Keratinocyte (primary cell): ENCODE results near the gene USP47. TPM values are rescaled to one million over a fixed set of nuclear protein-coding genes. Genes with fewer than 3 reads are reported as not detected.

Experiments
- DNase-seq: peaks from one replicate; pipeline ENCODE4 v3.0.0-alpha.2; 2011; ENCODE audit warnings: low read depth, missing footprints, low spot score
- FAIRE-seq: peaks from 2 replicates; lab custom pipeline; 2011; peaks lifted over from hg19 to GRCh38; lab: Jason Lieb, UNC
- H2AFZ ChIP-seq: 2 replicates; pipeline ENCODE4 v1.6.0; 2012; ENCODE audit warnings: low read length, control low read depth, inconsistent platforms; ENCODE audit not compliant: control insufficient read depth
- H3K27ac ChIP-seq: 2 replicates; pipeline ENCODE4 v1.5.1; 2011; ENCODE audit warnings: low read length; ENCODE audit not compliant: control insufficient read depth, insufficient read depth
- H3K27me3 ChIP-seq: 3 replicates; pipeline ENCODE4 v1.6.0; 2011; ENCODE audit warnings: low read length; ENCODE audit not compliant: control insufficient read depth, insufficient read depth; ENCODE audit errors: extremely low read depth
- H3K36me3 ChIP-seq, 2 experiments: 2 replicates in 1 of 2; 3 replicates in 1 of 2; pipeline ENCODE4 v1.5.1; 2011; ENCODE audit warnings: low read length in 2 of 2, mild to moderate bottlenecking in 1 of 2; ENCODE audit not compliant: control insufficient read depth in 2 of 2, insufficient read depth in 2 of 2; ENCODE audit errors: extremely low read depth in 1 of 2
- H3K4me1 ChIP-seq: 3 replicates; pipeline ENCODE4 v1.5.1; 2011; ENCODE audit warnings: low read length; ENCODE audit not compliant: control insufficient read depth, insufficient read depth; ENCODE audit errors: extremely low read depth
- H3K4me2 ChIP-seq: 3 replicates; pipeline ENCODE4 v1.6.0; 2011; ENCODE audit warnings: low read depth, low read length; ENCODE audit not compliant: control insufficient read depth, insufficient read depth; ENCODE audit errors: extremely low read depth
- H3K4me3 ChIP-seq, 3 experiments: fragments of 200-600 bp in 1 of 3; sonication (generic) in 1 of 3; 2 replicates in 2 of 3; 3 replicates in 1 of 3; pipeline ENCODE4 v1.5.1; 2011 to 2016; ENCODE audit warnings: low read length in 3 of 3, mild to moderate bottlenecking in 3 of 3, control low read depth in 2 of 3, inconsistent platforms in 1 of 3, low read depth in 1 of 3, mixed read lengths in 1 of 3, mixed run types in 1 of 3, moderate library complexity in 1 of 3; ENCODE audit not compliant: control insufficient read depth in 2 of 3, insufficient read depth in 2 of 3; ENCODE audit errors: extremely low read depth in 1 of 3
- H3K79me2 ChIP-seq: 2 replicates; pipeline ENCODE4 v1.6.0; 2012; ENCODE audit warnings: low read length; ENCODE audit not compliant: control insufficient read depth, insufficient read depth
- H3K9ac ChIP-seq: 3 replicates; pipeline ENCODE4 v1.6.0; 2011; ENCODE audit warnings: low read length; ENCODE audit not compliant: control insufficient read depth, insufficient read depth; ENCODE audit errors: extremely low read depth
- H3K9me1 ChIP-seq: 3 replicates; pipeline ENCODE4 v1.6.0; 2011; ENCODE audit warnings: low read length; ENCODE audit not compliant: control insufficient read depth, insufficient read depth; ENCODE audit errors: extremely low read depth
- H3K9me3 ChIP-seq: 2 replicates; pipeline ENCODE4 v1.5.1; 2012; ENCODE audit warnings: low read depth, low read length; ENCODE audit not compliant: control insufficient read depth
- H4K20me1 ChIP-seq: 3 replicates; pipeline ENCODE4 v1.6.0; 2011; ENCODE audit warnings: low read length; ENCODE audit not compliant: control insufficient read depth, insufficient read depth; ENCODE audit errors: extremely low read depth
- EZH2 ChIP-seq: IDR thresholded peaks from one replicate; pipeline ENCODE4 v1.6.1; 2012; ENCODE audit warnings: inconsistent platforms, mild to moderate bottlenecking, low read length, moderate library complexity
- dilution Hi-C: fragments of 300-500 bp; cut with MboI; formaldehyde crosslinking; loops from one replicate; pipeline ENCODE4 v1.7.0; 2020; ENCODE audit warnings: low sequenced_read_pairs; ENCODE audit not compliant: extremely low pct_ligation_motif_present
- polyA plus RNA-seq, 5 experiments: library from polyadenylated mRNA; depleted of rRNA in 3 of 5; stranded (reverse) in 3 of 5; stranded (forward) in 1 of 5; unstranded in 1 of 5; fragments of >200 nt; gene quantifications; 1 replicate in 1 of 5; 2 replicates in 3 of 5; 3 replicates in 1 of 5; pipeline versions ENCODE4 v1.2.1 to v1.2.3, GENCODE V29; 2011 to 2012; ENCODE audit warnings: missing spikeins in 2 of 5, low read depth in 1 of 5, low replicate concordance in 1 of 5
- TF ChIP-seq, protein P1 (sequence below), 3 experiments: IDR thresholded peaks in 1 of 3; conservative IDR thresholded peaks in 1 of 3; optimal IDR thresholded peaks in 1 of 3; 2 replicates in 2 of 3; 3 replicates in 1 of 3; pipeline versions ENCODE3 to v1.5.1; 2011; ENCODE audit warnings: low read length in 3 of 3, mild to moderate bottlenecking in 3 of 3, moderate library complexity in 2 of 3, control low read depth in 1 of 3, inconsistent platforms in 1 of 3; ENCODE audit not compliant: insufficient read depth in 2 of 3; ENCODE audit errors: extremely low read depth in 1 of 3

The USP47 gene
- polyA plus RNA-seq, 1 donor (not counting 4 experiments of a cell fraction or from before 2014, with no cell fraction given) = 22.4 TPM

DNA sequence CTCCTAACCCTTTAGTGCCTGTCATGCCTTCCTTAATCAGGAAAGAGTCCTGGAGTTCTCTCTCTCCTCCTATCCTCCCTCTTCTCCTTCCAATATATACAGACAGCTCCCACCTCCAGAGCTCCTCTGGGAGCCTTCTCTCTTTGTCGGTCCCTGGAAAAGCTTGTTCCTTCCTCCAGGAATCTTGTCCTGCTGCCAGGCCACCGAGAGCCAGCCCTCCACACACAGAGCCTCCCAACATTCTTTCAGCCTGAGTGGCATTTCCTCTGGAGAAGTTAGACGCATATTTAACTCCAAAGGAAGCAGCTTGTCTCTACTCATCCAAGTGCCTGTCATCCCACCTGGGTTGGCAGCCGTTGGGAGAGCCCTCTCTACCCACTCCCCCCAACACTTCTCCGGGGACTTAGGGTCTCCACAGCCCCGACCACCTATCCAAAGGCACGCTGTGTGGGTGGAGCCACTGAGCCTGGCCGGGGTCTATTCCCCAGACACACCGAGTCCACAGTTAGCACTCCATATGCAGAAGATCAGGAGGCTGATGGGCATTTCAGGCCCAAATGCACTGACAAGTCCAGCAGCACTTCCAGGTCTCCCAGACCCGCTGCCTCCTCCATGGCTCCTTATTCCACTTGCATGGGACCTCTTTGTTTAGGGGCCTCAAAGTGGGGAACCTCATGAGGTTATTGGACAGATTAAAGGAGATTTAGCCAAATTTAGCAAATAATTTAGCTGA is 135.6 kb downstream of the USP47 start:
- Histone ChIP-seq H2AFZ (no peak overlapping the region), H3K9me3 (no peaks in the 10 kb centered on the region), H3K27ac (peak overlapping the region; percentile 61), H3K79me2 (peaks cover 26% of the 10 kb centered on the region), H3K4me2 (peak overlapping the region; percentile 74), H3K4me1 (peaks cover 64% of the 10 kb centered on the region), H3K9ac (peak overlapping the region; percentile 17), H3K36me3 (peaks cover 12 to 23% of the 10 kb centered on the region in 2 experiments), H3K4me3 (peak overlapping the region in 1 of 3 experiments; percentile 7), H4K20me1 (no peaks in the 10 kb centered on the region), H3K27me3 (no peaks in the 10 kb centered on the region), H3K9me1 (no peaks in the 10 kb centered on the region)
- dilution Hi-C loops = no loop called here
- DNase-seq (no peak), FAIRE-seq (peak; percentile 92)
- TF ChIP-seq, protein P1, sequence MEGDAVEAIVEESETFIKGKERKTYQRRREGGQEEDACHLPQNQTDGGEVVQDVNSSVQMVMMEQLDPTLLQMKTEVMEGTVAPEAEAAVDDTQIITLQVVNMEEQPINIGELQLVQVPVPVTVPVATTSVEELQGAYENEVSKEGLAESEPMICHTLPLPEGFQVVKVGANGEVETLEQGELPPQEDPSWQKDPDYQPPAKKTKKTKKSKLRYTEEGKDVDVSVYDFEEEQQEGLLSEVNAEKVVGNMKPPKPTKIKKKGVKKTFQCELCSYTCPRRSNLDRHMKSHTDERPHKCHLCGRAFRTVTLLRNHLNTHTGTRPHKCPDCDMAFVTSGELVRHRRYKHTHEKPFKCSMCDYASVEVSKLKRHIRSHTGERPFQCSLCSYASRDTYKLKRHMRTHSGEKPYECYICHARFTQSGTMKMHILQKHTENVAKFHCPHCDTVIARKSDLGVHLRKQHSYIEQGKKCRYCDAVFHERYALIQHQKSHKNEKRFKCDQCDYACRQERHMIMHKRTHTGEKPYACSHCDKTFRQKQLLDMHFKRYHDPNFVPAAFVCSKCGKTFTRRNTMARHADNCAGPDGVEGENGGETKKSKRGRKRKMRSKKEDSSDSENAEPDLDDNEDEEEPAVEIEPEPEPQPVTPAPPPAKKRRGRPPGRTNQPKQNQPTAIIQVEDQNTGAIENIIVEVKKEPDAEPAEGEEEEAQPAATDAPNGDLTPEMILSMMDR (optimal IDR thresholded peaks at IDR 0.05 in 1 of 3, IDR thresholded peaks at IDR 0.05 in 1 of 3, conservative IDR thresholded peaks at IDR 0.05 in 1 of 3; ENCODE audit: extremely low read depth in 1 of 3, insufficient read depth in 2 of 3, low read length in 3 of 3) = no peak
- TF ChIP-seq EZH2 = no peak

DNA sequence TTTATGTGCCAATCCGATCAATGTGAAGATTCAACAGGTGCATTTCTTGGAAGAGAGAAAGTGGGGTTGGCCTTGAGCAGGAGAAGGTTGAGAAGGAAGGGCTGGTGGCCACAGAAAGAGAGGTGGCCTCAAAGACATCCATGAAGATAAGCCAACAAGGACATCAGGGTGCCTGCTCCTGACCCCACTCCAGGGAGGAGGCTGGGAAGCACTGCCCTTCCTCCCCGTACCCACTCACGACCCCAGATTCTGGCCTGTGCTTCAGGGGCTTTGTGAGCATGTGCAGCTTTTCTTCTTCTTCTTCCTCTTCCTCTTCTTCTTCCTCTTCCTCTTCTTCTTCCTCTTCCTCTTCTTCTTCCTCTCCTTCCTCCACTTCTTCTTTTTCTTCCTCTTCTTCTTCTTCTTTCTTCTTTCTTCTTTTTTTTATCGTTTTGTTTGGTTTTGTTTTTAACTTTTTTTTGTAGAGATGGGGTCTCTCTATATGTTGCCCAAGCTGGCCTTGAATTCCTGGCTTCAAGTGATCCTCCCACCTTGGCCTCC is 136.4 kb downstream of the USP47 start:
- Histone ChIP-seq H3K9me3 (no peaks in the 10 kb centered on the region), H3K36me3 (peaks cover 11 to 17% of the 10 kb centered on the region in 2 experiments), H3K4me2 (no peak overlapping the region), H3K27me3 (no peaks in the 10 kb centered on the region), H3K9me1 (no peaks in the 10 kb centered on the region), H3K4me1 (peaks cover 67% of the 10 kb centered on the region), H3K9ac (no peak overlapping the region), H3K79me2 (peaks cover 22% of the 10 kb centered on the region), H3K4me3 (no peak overlapping the region), H2AFZ (no peak overlapping the region), H3K27ac (no peak overlapping the region), H4K20me1 (no peaks in the 10 kb centered on the region)
- FAIRE-seq (no peak), DNase-seq (no peak)
- dilution Hi-C loops = no loop called here
- TF ChIP-seq, protein P1 (optimal IDR thresholded peaks at IDR 0.05 in 1 of 3, IDR thresholded peaks at IDR 0.05 in 1 of 3, conservative IDR thresholded peaks at IDR 0.05 in 1 of 3; ENCODE audit: extremely low read depth in 1 of 3, insufficient read depth in 2 of 3, low read length in 3 of 3) = no peak
- TF ChIP-seq EZH2 = no peak
